HCEC 1CT (cell line): Measurements from ENCODE around the gene LGALS3BP.
A peak's percentile ranks its signal among the peaks of the same experiment; 100 is the strongest.
"Not testable (repeated sequence)": the region's sequence is repeated elsewhere in the genome, so short reads cannot be mapped to it uniquely, and the experiment has no call there.

ENCODE experiments used
- DNase-seq: peaks from one replicate; pipeline ENCODE4 v3.0.0-alpha.2; 2017

Gene LGALS3BP

DNA sequence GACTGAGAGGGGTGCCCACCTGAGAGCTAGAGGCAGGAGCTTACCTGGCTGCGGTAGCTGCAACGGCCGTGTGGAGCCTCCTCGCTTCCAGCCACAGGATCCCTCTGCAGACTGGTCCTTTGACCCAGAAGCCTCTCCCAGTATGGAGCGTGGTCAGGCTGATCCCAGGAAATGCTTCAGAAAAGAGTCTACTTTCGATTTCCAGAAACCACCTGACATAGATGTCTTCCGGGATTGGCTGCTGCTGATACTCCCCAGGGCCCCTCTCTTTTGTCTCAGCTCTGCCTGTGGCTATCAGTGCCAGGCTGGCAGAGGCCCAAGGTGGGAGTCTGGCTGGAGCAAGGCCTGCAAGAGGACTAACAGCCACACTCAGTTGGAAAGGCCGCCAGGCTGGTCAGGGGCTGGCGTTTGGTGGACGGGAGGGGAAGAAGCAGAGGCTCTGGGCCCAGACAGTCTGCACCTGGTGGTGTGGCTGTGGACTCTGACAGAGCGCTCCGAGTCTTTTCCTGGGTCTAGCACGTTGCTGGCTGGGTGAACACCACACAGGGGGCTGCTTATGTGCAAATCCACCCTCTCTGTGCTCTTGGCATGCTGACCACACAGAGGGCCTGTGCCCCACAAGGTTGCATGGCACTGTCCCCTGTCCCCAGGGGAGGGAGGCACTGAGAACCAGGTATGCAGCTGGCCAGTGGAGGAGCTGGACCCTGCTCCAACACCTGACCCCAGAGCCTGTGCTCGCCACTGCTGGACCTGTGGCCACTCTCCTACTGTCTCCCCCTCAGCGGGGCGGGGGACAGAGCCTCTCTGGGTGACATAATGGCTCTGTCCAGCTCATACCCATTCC, at the start of gene LGALS3BP:
LGALS3BP (minus strand) TSS at position 144 of the 844 bp plus-strand sequence. CDS start 2,732 bp downstream, outside the sequence.
- peak; percentile 77 for DNase-seq

DNA sequence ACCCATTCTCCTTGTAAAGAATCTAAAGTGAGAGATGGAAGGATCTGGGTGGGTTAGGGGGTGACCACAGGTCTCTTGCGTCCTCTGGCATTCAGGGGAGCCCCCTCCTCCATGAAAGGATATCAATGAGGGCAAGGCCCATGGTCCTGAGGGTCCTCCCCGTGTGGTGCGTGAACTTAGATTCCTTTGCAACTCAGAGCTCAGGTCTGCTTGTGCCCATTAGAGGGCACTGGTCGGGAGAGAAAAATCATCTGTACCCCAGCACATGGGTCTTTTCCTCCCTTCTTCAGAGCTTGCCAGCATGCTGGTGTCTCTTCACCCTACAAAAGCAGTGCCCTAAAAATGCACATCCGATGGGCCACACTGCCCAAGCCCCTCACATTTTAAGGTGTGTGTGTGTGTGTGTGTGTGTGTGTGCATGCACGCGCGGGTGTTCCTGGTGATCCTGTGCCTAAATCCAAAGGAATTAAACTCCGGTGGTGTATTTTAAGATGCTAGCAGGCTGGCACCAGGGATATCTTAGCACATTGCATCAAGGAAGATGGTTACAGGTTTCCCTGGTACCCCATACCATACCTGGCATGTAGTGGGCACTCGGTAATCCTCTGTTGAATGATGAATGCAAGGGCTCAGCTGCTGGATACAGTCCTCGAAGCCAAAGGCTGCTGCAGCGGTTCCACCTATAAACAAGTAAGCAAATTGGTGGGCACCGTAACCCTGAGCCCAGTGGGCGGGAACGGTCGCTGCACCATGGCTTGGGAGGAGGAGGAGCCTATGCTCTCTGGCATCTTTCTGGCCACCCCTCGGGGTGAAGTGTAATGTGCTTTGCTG, 49.0 kb upstream of the LGALS3BP start:
- no peak for DNase-seq

DNA sequence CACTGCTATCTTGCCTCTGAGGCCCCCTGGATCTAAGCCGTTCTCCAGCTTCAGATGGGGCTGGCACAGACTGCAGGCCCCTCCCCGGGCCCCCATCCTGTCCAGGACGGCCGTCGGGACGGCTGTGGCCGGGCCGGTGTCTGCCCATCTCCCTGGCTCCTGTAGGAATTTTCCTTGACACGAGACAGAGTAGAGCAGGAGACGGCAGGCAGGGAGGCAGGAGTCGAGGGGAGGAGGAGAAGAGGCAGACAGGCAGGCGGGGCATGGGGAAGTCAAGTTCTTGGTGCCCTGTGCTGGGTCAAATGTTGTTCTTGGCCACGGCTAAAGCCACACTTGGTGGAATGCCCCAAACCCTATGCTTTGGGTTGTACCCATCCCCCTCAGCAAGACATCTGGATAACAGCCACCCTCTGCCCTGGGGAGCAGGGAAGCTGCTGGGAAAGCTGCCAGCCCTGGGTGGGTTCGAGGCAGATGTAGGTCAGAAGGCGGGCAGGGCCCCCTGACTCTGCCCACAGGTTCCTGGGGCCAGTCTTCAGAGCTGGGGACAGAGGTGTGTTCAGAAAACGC, 48.3 kb upstream of the LGALS3BP start:
- DNase-seq: no peak

DNA sequence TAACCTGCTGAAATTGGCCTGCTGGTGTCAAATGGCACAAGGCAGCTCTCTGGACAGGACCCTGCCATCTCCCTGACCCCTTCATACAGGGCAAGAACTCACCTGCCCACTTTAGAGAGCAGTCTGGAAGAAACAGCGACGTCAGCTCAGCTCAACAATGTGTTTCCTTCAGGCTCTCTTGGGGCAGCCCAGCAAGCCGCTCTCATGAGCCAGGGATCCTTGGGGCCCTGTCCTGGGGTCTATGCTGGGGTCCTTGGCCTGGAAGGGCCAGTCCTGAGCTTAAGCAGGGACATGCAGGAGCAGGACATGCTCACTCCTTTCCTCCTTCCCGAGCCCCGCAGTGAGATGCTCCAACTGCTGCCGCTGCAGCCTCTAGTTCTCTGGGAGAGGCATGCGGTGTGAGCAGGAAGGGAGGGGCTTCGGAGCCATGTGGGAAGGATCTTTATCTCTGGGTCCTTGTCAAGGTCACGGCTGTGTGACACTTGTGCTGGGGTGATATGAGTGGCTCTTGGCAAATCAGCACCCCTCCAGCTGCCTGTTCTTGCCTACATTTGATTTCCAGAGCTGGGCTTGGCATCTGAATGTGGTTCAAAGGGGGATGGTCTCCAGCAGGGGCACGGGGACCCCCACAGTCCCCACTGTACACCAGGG, 47.7 kb upstream of the LGALS3BP start:
- no peak for DNase-seq

DNA sequence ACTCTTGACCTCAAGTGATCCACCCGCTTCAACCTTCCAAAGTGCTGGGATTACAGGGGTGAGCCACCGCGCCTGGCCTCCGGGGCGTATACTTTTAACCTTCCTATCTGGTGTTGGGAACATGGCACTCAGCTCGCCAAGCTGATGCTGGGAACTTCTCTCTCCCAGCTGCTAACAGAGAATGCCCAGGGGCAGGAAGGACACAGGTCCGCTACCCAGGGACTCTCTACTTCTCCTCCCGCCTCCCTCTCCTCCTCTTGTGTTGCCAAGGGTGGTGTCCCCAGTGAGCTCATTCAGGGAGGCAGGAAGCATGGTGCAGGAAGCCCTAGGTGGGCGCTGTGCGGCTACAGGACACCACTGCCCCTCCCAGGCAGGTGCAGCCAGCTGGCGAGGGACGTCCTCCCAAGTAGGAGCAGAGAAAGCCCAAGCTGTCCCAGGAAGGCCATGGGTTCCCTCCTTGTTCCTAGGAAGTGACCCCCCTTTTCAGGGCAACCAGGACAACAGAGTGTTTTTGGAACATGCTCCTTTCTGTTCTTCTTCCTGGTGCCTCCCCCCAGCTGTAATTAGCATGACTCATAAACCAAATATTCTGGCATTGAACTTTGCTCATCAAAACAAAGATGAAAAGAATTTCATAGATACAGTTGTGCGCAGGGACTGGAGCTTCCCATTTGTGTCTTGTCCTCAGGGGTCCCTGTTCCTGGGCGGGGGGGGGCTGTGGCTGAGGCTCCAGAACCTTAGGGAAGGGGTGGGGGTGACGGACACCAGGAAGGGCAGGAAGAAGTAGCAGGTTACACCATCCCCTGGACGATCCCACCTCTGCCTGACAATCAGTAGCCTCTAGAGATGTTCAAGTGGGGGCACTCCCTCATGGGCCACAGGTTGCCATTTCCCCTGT, 46.9 kb upstream of the LGALS3BP start:
- peak; percentile 85 for DNase-seq

DNA sequence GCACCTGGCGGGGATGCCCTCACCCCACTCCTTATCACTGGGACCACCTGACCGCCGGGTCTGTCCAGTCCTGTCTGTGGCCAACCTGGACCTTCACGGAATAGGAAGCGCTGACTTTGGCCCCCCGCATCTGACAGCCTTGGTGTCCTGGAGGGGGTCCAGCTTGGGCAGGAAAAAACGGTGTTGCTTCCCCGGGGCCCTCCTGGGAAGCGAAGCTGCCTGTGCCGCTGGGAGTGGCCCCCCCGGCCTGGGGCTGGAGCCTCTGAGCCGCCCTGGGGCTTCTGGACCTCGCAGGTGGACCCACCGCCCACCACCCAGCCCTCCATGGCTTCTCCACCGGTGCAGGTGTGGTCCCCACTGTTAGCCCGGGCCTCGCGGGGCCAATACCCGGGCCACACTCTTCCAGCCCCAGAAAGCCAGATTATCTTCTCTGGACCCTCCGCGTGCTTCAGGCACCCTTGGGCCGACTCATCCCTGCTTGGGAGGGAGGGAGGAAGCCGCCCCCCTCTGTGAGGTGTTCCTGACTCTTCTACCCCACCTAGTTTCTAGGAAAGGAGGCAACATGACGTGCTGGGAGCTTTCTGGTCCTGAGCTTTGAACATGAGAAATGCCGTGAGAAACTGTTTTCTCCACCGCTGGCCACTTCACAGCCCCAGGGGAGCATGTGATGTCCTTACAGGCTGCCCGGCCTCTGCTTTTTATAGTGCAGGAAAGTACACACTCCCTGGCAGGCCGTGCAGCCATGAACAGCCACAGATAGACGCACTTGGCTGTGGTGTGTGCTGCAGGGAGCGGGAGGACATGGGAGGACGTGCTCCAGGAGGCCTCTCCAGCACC, 45.4 kb upstream of the LGALS3BP start:
- DNase-seq: no peak

GRCh38 chr17:79023886-79024771, 44.4 kb upstream of the LGALS3BP start, which contains the start of gene C1QTNF1:
C1QTNF1 (plus strand) TSS chr17:79024169; CDS start chr17:79043969, 19,800 bp downstream.
- DNase-seq: peak; percentile 64

GRCh38 chr17:79023180-79023705, 43.5 kb upstream of the LGALS3BP start:
- no peak for DNase-seq

DNA sequence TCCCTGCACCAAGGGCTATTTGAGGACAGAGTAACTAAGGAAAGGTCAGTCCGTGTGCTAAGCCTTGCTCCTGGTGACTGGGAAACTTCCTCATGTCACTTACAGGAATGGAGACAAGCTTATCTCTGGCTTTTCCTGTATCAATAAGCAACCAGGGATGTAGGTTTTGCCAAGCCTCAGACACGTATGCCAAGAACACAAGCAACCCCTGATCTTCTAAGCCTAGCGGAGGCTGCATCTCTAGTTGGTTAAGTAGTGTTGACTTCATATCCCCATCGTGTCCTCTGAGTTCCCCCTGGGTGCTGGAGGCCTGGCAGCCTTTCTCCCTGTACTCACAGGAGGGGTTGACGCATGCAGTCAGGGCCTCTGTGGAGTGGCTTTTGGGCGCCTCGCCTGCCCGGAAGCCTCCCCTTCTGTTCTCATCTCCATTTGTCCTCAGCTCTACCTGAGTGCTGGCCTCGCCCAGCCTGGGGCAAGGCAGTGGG, 42.8 kb upstream of the LGALS3BP start:
- no peak for DNase-seq

DNA sequence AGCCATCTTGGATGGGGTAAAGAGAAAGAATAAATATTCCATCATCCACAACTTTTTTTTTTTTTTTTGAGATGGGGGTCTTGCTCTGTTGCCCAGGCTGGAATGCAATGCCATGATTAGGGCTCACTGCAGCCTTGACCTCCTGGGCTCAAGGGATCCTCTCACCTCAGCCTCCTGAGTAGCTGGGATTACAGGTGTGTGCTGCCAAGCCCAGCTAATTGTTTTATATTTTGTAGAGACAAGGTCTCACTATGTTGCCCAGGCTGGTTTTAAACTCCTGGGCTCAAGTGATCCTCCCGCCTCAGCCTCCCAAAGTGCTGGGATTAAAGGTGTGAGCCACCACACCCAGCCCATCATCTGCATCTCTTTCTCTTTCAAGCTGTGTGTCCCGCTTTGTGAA, 42.2 kb upstream of the LGALS3BP start:
- not testable (repeated sequence) for DNase-seq

GRCh38 chr17:79020631-79021301, 41.0 kb upstream of the LGALS3BP start:
- no peak for DNase-seq

DNA sequence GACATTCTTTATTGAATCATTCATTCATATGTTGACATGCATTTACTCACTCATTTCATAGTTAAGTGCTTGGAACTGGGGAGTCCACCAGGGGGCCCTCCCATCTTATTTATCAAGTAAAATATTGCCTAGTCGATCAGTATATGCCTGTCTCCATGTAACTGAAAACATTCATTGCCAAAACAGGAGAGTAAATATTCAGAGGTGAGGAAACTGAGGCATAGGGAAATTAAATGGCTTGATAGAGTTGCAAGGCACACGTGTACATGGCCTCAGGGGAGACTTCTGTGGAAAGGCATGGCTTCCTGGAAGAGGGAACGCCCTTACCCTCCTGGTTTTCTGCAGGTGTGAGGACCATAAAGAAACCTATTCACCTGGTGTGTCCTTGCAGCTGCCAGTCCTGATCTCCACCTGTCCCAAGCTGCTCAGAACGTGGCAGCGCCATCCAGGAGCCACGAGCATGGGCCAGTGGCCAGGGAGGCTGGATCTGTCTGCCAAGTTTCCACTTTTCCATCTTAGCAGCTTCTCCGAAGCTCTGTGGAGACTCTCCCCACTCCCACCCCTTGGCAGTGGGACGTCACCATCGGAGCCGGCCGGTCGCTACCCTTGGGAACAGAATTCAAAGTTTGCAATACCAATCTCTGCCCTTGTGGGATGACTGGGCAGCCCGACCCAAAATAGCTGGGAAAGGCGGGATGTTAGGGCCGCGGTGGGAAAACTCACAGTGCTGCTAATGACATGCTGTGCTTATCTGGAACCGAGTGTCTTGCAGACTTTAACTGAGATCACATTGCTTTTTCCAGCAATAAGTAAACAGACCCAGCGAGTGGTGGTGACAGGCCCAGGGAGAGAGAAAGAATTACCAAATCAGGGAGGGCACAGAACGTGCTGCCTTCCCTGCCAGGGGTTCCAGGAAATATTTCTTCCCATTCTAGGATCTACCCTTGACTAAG, 40.2 kb upstream of the LGALS3BP start:
- peak; percentile 73 for DNase-seq

- no peak for DNase-seq
These were observed 39.5 kb upstream of the LGALS3BP start for GRCh38 chr17:79019261-79019631.

GRCh38 chr17:79018370-79018695, 38.6 kb upstream of the LGALS3BP start:
- no peak for DNase-seq

DNA sequence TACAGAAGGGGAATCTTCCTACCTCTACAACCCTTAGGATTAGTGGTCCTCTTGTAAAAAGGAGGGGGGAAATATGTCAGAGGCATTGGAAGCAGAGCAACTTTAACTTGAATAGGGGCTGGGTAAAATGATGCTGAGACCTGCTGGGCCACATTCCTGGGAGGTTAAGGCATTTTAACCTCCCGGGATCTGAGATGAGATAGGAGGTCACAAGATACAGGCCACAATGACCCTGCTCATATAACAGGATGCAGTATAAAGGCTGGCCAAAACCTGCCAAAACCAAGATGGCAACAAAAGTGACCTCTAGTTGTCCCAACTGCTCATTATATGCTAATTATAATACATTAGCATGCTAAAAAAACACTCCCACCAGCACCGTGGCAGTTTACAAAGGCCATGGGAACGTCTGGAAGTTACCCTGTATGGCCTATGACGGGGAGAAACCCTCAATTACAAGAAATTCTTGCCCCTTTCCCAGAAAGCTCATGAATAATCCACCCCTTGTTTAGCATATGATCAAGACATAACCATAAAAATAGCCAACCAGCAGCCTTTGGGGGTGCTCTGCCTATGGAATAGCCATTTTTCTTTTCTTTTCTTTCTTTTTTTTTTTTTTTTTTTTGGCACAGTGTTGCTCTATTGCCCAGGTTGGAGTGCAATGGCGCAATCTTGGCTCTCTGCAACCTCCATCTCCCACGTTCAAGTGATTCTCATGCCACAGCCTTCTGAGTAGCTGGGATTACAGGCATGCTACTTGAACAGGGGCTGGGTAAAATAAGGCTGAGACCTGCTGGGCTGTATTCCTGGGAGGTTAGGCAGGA, 38.0 kb upstream of the LGALS3BP start:
- DNase-seq: no peak

- no peak for DNase-seq
These were observed 34.5 kb upstream of the LGALS3BP start for GRCh38 chr17:79014158-79014758.
